Measurements from ENCODE around the gene ATP6V1F. TPM values are rescaled to one million over a fixed set of nuclear protein-coding genes. Genes with fewer than 3 reads are reported as not detected.

ATP6V1F gene
- total and polyA plus RNA-seq, 10 donors = 78.3 to 285 (median 91.5) TPM

GRCh38 chr7:128818694-128819093, 44.0 kb upstream of the ATP6V1F start:
- Histone ChIP-seq H3K4me3 (no peak overlapping the region), H3K4me1 (no peaks in the 10 kb centered on the region), H3K36me3 (no peaks in the 10 kb centered on the region), H3K27me3 (replicated peaks in 1 of 7) (peaks cover 0 to 2% (median 0%) of the 10 kb centered on the region in 7 donors), H3K27ac (no peak overlapping the region), H3K9me3 (no peaks in the 10 kb centered on the region)
- intact Hi-C loops (cut with DNase I; ENCODE audit: low total_unique reads) = no loop called here
- no peak for DNase-seq
- TF ChIP-seq POLR2AphosphoS5 (IDR thresholded peaks at IDR 0.05) (no peak), POLR2A (IDR thresholded peaks at IDR 0.05) (no peak), CTCF (IDR thresholded peaks at IDR 0.05 in 8 of 11, conservative IDR thresholded peaks at IDR 0.05 in 3 of 11) (no peak)
- WGBS, 5 donors = 83 to 93% (median 89%) methylated on average over 3 of the region's 3 CpGs

- intact Hi-C loops (cut with DNase I; ENCODE audit: low total_unique reads) = no loop called here
- H3K36me3 ChIP-seq = no peaks in the 10 kb centered on the region
- H3K9me3 ChIP-seq = no peaks in the 10 kb centered on the region
- 90 to 95% (median 93%) methylated on average over 4 of the region's 4 CpGs for WGBS, 5 donors
- no peak overlapping the region for H3K27ac ChIP-seq
- TF ChIP-seq CTCF (IDR thresholded peaks at IDR 0.05 in 8 of 11, conservative IDR thresholded peaks at IDR 0.05 in 3 of 11) (no peak), POLR2AphosphoS5 (IDR thresholded peaks at IDR 0.05) (no peak), POLR2A (IDR thresholded peaks at IDR 0.05) (no peak)
- DNase-seq = no peak
- H3K27me3 ChIP-seq (replicated peaks in 1 of 7) = peaks cover 0 to 12% (median 0%) of the 10 kb centered on the region in 7 donors
- no peaks in the 10 kb centered on the region for H3K4me1 ChIP-seq
- H3K4me3 ChIP-seq = no peak overlapping the region
These were observed 40.9 kb upstream of the ATP6V1F start for GRCh38 chr7:128821724-128822123.

DNA sequence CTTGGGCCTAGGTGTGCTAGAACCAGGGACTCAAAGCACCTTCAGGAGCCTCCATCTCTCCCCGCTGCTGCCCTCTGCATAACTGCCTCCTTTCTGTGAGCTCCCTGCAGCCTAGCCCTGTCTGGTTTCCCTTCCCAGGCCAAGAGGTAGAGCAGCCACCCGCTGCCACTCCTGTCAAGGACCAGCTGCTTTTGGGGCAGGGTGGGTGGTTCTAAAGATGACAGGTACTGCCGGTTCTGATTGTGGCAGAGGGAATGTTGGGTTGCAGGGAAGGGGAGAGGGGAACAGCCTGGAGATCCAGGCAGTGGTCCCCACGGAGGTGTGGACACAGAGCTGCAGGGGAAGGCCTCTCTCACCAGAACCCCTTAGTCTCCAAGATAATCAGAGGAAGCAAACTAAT, 36.1 kb upstream of the ATP6V1F start:
- peaks cover 16 to 24% (median 21%) of the 10 kb centered on the region in 6 donors for H3K4me1 ChIP-seq
- TF ChIP-seq CTCF (IDR thresholded peaks at IDR 0.05 in 8 of 11, conservative IDR thresholded peaks at IDR 0.05 in 3 of 11) = no peak
- TF ChIP-seq POLR2AphosphoS5 (IDR thresholded peaks at IDR 0.05) = no peak
- no peak for TF ChIP-seq POLR2A (IDR thresholded peaks at IDR 0.05)
- no peak overlapping the region for H3K27ac ChIP-seq
- H3K36me3 ChIP-seq = no peaks in the 10 kb centered on the region
- 76 to 92% (median 87%) methylated on average over 4 of the region's 4 CpGs for WGBS, 5 donors
- intact Hi-C loops (cut with DNase I; ENCODE audit: low total_unique reads) = no loop called here
- no peaks in the 10 kb centered on the region for H3K9me3 ChIP-seq
- DNase-seq = no peak
- H3K4me3 ChIP-seq = no peak overlapping the region
- peaks cover 4 to 60% (median 36%) of the 10 kb centered on the region in 7 donors for H3K27me3 ChIP-seq (replicated peaks in 1 of 7)

DNA sequence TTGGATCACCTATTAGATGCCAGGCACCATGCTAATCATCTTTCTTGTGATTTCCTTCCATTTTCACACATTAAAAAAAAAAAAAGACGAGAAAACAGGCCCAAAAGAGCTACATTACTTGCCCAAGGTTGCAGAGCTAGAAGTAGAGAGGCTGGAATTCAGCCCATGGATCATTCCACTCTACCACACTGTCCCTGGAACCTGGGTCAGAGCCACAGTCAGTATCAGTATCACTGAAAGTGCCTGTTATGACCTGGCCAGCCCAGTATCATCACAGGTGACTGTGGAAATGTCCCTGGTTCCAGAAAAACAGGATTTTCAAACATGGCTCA, 35.8 kb upstream of the ATP6V1F start:
- H3K36me3 ChIP-seq = no peaks in the 10 kb centered on the region
- peaks cover 4 to 63% (median 39%) of the 10 kb centered on the region in 7 donors for H3K27me3 ChIP-seq (replicated peaks in 1 of 7)
- H3K4me3 ChIP-seq = no peak overlapping the region
- WGBS, 5 donors = 74 to 92% (median 79%) methylated on average over 1 of the region's 1 CpG
- H3K9me3 ChIP-seq = no peaks in the 10 kb centered on the region
- H3K4me1 ChIP-seq = peaks cover 16 to 28% (median 25%) of the 10 kb centered on the region in 6 donors
- DNase-seq = no peak
- H3K27ac ChIP-seq = no peak overlapping the region
- TF ChIP-seq CTCF (IDR thresholded peaks at IDR 0.05 in 8 of 11, conservative IDR thresholded peaks at IDR 0.05 in 3 of 11) (no peak), POLR2AphosphoS5 (IDR thresholded peaks at IDR 0.05) (no peak), POLR2A (IDR thresholded peaks at IDR 0.05) (no peak)
- intact Hi-C loops (cut with DNase I; ENCODE audit: low total_unique reads) = no loop called here

Measured in spleen (tissue), 11 donors.